ENCODE data around the gene CEP72. TPM values are rescaled to one million over a fixed set of nuclear protein-coding genes. Genes with fewer than 3 reads are reported as not detected.

The CEP72 gene
- total and polyA plus RNA-seq, 4 donors, result 1.3 to 5.9 (median 2.6) TPM

DNA sequence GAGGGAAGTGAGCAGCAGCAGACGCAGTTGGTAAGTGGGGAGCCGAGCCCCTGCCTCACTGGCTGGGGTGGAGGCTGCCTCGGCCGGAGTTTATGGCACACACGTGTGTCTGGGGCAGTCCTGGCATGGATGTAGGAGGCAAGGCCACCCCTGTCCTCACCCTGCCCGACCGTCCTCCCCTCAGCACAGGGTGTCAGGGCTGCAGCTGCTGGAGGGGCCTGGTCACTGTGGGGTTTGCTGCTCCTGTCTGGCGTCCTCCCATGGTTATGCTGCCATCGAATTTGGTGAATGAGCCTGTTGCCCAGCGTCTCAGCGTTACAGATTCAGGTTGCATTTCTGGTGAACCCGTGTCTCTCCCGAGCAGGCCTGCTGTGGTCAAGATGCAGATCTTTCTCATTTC is 32.4 kb downstream of the CEP72 start:
- no peaks in the 10 kb centered on the region for H3K9me3 ChIP-seq (ENCODE audit: control insufficient read depth in 4 of 4, low read length in 3 of 4)
- no peaks in the 10 kb centered on the region for H3K27me3 ChIP-seq (ENCODE audit: control insufficient read depth in 4 of 4, insufficient read depth in 4 of 4, low read length in 3 of 4)
- DNase-seq (ENCODE audit: low spot score), result no peak
- no peak for TF ChIP-seq RXRA (IDR thresholded peaks at IDR 0.05)
- TF ChIP-seq, protein P1, sequence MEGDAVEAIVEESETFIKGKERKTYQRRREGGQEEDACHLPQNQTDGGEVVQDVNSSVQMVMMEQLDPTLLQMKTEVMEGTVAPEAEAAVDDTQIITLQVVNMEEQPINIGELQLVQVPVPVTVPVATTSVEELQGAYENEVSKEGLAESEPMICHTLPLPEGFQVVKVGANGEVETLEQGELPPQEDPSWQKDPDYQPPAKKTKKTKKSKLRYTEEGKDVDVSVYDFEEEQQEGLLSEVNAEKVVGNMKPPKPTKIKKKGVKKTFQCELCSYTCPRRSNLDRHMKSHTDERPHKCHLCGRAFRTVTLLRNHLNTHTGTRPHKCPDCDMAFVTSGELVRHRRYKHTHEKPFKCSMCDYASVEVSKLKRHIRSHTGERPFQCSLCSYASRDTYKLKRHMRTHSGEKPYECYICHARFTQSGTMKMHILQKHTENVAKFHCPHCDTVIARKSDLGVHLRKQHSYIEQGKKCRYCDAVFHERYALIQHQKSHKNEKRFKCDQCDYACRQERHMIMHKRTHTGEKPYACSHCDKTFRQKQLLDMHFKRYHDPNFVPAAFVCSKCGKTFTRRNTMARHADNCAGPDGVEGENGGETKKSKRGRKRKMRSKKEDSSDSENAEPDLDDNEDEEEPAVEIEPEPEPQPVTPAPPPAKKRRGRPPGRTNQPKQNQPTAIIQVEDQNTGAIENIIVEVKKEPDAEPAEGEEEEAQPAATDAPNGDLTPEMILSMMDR (IDR thresholded peaks at IDR 0.05; ENCODE audit: low read depth, low read length, missing input control), result no peak
- no peak for TF ChIP-seq FOXA2 (IDR thresholded peaks at IDR 0.05)
- TF ChIP-seq HNF4A (conservative IDR thresholded peaks at IDR 0.05), result no peak
- TF ChIP-seq, protein P2, sequence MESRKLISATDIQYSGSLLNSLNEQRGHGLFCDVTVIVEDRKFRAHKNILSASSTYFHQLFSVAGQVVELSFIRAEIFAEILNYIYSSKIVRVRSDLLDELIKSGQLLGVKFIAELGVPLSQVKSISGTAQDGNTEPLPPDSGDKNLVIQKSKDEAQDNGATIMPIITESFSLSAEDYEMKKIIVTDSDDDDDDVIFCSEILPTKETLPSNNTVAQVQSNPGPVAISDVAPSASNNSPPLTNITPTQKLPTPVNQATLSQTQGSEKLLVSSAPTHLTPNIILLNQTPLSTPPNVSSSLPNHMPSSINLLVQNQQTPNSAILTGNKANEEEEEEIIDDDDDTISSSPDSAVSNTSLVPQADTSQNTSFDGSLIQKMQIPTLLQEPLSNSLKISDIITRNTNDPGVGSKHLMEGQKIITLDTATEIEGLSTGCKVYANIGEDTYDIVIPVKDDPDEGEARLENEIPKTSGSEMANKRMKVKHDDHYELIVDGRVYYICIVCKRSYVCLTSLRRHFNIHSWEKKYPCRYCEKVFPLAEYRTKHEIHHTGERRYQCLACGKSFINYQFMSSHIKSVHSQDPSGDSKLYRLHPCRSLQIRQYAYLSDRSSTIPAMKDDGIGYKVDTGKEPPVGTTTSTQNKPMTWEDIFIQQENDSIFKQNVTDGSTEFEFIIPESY (IDR thresholded peaks at IDR 0.05), result no peak
- TF ChIP-seq, protein P3, sequence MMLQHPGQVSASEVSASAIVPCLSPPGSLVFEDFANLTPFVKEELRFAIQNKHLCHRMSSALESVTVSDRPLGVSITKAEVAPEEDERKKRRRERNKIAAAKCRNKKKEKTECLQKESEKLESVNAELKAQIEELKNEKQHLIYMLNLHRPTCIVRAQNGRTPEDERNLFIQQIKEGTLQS (IDR thresholded peaks at IDR 0.05), result no peak
- TF ChIP-seq, protein P4, sequence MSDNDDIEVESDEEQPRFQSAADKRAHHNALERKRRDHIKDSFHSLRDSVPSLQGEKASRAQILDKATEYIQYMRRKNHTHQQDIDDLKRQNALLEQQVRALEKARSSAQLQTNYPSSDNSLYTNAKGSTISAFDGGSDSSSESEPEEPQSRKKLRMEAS (IDR thresholded peaks at IDR 0.05), result no peak
- no peak for TF ChIP-seq RAD21 (IDR thresholded peaks at IDR 0.05)
- TF ChIP-seq GABPA (IDR thresholded peaks at IDR 0.05 in 1 of 2, conservative IDR thresholded peaks at IDR 0.05 in 1 of 2), result no peak
- TF ChIP-seq JUND (IDR thresholded peaks at IDR 0.05), result no peak
- TF ChIP-seq FOXA1 (IDR thresholded peaks at IDR 0.05), result no peak
- no peak for TF ChIP-seq EGR1 (IDR thresholded peaks at IDR 0.05; ENCODE audit: low read depth in 2 of 2)
- TF ChIP-seq YY1 (IDR thresholded peaks at IDR 0.05), result no peak
- TF ChIP-seq, protein P5, sequence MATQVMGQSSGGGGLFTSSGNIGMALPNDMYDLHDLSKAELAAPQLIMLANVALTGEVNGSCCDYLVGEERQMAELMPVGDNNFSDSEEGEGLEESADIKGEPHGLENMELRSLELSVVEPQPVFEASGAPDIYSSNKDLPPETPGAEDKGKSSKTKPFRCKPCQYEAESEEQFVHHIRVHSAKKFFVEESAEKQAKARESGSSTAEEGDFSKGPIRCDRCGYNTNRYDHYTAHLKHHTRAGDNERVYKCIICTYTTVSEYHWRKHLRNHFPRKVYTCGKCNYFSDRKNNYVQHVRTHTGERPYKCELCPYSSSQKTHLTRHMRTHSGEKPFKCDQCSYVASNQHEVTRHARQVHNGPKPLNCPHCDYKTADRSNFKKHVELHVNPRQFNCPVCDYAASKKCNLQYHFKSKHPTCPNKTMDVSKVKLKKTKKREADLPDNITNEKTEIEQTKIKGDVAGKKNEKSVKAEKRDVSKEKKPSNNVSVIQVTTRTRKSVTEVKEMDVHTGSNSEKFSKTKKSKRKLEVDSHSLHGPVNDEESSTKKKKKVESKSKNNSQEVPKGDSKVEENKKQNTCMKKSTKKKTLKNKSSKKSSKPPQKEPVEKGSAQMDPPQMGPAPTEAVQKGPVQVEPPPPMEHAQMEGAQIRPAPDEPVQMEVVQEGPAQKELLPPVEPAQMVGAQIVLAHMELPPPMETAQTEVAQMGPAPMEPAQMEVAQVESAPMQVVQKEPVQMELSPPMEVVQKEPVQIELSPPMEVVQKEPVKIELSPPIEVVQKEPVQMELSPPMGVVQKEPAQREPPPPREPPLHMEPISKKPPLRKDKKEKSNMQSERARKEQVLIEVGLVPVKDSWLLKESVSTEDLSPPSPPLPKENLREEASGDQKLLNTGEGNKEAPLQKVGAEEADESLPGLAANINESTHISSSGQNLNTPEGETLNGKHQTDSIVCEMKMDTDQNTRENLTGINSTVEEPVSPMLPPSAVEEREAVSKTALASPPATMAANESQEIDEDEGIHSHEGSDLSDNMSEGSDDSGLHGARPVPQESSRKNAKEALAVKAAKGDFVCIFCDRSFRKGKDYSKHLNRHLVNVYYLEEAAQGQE (IDR thresholded peaks at IDR 0.05), result no peak
- no peak for TF ChIP-seq TAF1 (conservative IDR thresholded peaks at IDR 0.05)
- H3K9ac ChIP-seq (ENCODE audit: low read depth in 1 of 2, low read length in 2 of 2), result no peak overlapping the region
- no peaks in the 10 kb centered on the region for H3K4me1 ChIP-seq (ENCODE audit: control insufficient read depth in 4 of 4, insufficient read depth in 4 of 4, low read length in 3 of 4)
- H3K27ac ChIP-seq (ENCODE audit: low read depth in 1 of 2, low read length in 2 of 2), result no peak overlapping the region
- WGBS, result 91% methylated on average over 13 of the region's 13 CpGs
- peaks cover 4 to 37% (median 14%) of the 10 kb centered on the region in 4 donors for H3K36me3 ChIP-seq (ENCODE audit: control insufficient read depth in 4 of 4, insufficient read depth in 3 of 4, low read depth in 1 of 4, low read length in 3 of 4)
- no peak overlapping the region for H3K4me3 ChIP-seq (ENCODE audit: low read depth in 1 of 3, low read length in 3 of 3)

DNA sequence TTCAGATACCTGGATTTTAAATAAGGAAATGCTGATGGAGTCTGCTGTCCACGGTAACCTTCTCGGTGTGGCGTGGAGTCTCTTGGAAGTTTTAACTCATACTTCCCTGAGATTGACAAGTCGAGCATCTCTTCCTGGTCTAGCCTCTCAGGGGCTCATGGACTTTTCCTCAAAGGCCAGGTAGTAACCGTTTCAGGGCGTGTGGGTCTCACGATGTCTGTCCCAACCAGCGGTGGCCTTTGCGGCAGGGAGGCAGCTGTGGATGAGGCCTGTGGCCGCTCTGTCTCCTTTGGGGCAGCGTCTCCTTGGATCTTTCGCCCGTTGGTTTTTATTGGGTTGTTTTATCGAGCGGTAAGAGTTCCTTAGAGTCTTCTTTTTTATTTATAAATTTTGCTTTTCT is 32.8 kb downstream of the CEP72 start:
- 97% methylated on average over 15 of the region's 15 CpGs for WGBS
- no peak for DNase-seq (ENCODE audit: low spot score)
- H3K36me3 ChIP-seq (ENCODE audit: control insufficient read depth in 4 of 4, insufficient read depth in 3 of 4, low read depth in 1 of 4, low read length in 3 of 4), result peaks cover 4 to 34% (median 14%) of the 10 kb centered on the region in 4 donors
- H3K9ac ChIP-seq (ENCODE audit: low read depth in 1 of 2, low read length in 2 of 2), result no peak overlapping the region
- no peak overlapping the region for H3K27ac ChIP-seq (ENCODE audit: low read depth in 1 of 2, low read length in 2 of 2)
- H3K4me1 ChIP-seq (ENCODE audit: control insufficient read depth in 4 of 4, insufficient read depth in 4 of 4, low read length in 3 of 4), result no peaks in the 10 kb centered on the region
- H3K27me3 ChIP-seq (ENCODE audit: control insufficient read depth in 4 of 4, insufficient read depth in 4 of 4, low read length in 3 of 4), result no peaks in the 10 kb centered on the region
- no peak overlapping the region for H3K4me3 ChIP-seq (ENCODE audit: low read depth in 1 of 3, low read length in 3 of 3)
- no peaks in the 10 kb centered on the region for H3K9me3 ChIP-seq (ENCODE audit: control insufficient read depth in 4 of 4, low read length in 3 of 4)
- TF ChIP-seq HNF4G (IDR thresholded peaks at IDR 0.05) (no peak), TAF1 (conservative IDR thresholded peaks at IDR 0.05) (no peak), HNF4A (conservative IDR thresholded peaks at IDR 0.05) (no peak), RXRA (IDR thresholded peaks at IDR 0.05) (no peak), EGR1 (IDR thresholded peaks at IDR 0.05; ENCODE audit: low read depth in 2 of 2) (no peak), RAD21 (IDR thresholded peaks at IDR 0.05) (no peak), YY1 (IDR thresholded peaks at IDR 0.05) (no peak), FOXA2 (IDR thresholded peaks at IDR 0.05) (no peak), JUND (IDR thresholded peaks at IDR 0.05) (no peak), SP1 (IDR thresholded peaks at IDR 0.05) (no peak)
- TF ChIP-seq, protein P2 (IDR thresholded peaks at IDR 0.05), result no peak
- TF ChIP-seq, protein P3 (IDR thresholded peaks at IDR 0.05), result no peak
- TF ChIP-seq, protein P5 (IDR thresholded peaks at IDR 0.05), result no peak
